Mucosa of descending colon (tissue), 3 donors: Measurements from ENCODE around the gene POLK. TPM values are rescaled to one million over a fixed set of nuclear protein-coding genes. Genes with fewer than 3 reads are reported as not detected.
"Not testable (repeated sequence)": the region's sequence is repeated elsewhere in the genome, so short reads cannot be mapped to it uniquely, and the experiment has no call there.

Experiments
- ATAC-seq: fragments of 200-7000 bp; cut with Tn5 transposase; one replicate; pipeline ENCODE4 v1.9.1; 2020; ENCODE audit warnings: mild to moderate bottlenecking, moderate library complexity
- DNase-seq, 3 donors: peaks; one replicate each; pipeline ENCODE4 v3.0.0-alpha.2; 2020
- H3K36me3 ChIP-seq: fragments of 200-600 bp; one replicate; pipeline ENCODE4 v1.8.0; 2021; ENCODE audit warnings: low read depth, mild to moderate bottlenecking
- H3K4me1 ChIP-seq: fragments of 200-600 bp; one replicate; pipeline ENCODE4 v1.8.0; 2021; ENCODE audit warnings: low read depth, mild to moderate bottlenecking
- H3K4me3 ChIP-seq: fragments of 200-600 bp; one replicate; pipeline ENCODE4 v1.8.0; 2021; ENCODE audit warnings: mild to moderate bottlenecking
- H3K9me3 ChIP-seq: fragments of 200-600 bp; one replicate; pipeline ENCODE4 v1.8.0; 2021; ENCODE audit warnings: mild to moderate bottlenecking
- intact Hi-C, 2 donors: fragments of 100-400 bp; cut with DNase I in 1 of 2; cut with micrococcal nuclease in 1 of 2; formaldehyde crosslinking; loops; one replicate each; pipeline versions ENCODE4 v1.11.0 to v1.11.1; 2022; cut with DNase I, micrococcal nuclease
- total RNA-seq, 3 donors: library from RNA; stranded (reverse); fragmentation: NEBNext Ultra II Directional in 2 of 3; extraction: Animal tissue kit (Norgen Biotek cat#: 25700) in 2 of 3; gene quantifications; one replicate each; pipeline versions ENCODE4 v1.2.1 to v1.2.4, GENCODE V29; 2021 to 2023
- TF ChIP-seq, protein P1 (sequence below): fragments of 200-600 bp; IDR thresholded peaks from one replicate; pipeline ENCODE4 v1.8.0; 2022; ENCODE audit warnings: antibody characterized with exemption, mild to moderate bottlenecking
- donor health status: DM: no; HTN: no; CAD: no; lungs with moderate emphysema.
- donor health status: DM: no; HTN: no; CAD: no.
- donor health status: DM: no; HTN: yes; CAD: no.

The POLK gene
- total RNA-seq, 3 donors from 2014 or later = 15.3 to 32.5 (median 17.6) TPM

DNA sequence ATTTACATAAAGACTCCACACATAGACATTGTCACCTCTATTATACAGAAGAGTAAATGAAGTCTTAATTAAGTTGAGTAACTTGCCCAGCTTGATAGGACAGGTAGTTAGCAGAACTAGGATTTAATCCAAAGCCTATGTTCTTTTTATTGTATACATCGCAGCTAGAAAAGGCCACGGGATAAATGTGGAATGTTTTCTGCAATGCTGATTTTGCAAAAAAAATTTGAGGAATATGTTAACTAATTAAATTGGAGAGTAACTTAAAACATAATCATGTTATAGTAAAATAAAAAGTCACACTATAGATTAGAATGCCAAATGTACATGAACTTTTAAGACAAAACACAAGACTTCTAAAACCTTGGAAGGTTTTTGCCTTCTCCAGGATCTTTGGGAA lies 41.1 kb downstream of the POLK start:
- intact Hi-C loops = no loop called here
- H3K4me3 ChIP-seq = no peak overlapping the region
- DNase-seq (no peak), ATAC-seq (no peak)
- TF ChIP-seq, protein P1, sequence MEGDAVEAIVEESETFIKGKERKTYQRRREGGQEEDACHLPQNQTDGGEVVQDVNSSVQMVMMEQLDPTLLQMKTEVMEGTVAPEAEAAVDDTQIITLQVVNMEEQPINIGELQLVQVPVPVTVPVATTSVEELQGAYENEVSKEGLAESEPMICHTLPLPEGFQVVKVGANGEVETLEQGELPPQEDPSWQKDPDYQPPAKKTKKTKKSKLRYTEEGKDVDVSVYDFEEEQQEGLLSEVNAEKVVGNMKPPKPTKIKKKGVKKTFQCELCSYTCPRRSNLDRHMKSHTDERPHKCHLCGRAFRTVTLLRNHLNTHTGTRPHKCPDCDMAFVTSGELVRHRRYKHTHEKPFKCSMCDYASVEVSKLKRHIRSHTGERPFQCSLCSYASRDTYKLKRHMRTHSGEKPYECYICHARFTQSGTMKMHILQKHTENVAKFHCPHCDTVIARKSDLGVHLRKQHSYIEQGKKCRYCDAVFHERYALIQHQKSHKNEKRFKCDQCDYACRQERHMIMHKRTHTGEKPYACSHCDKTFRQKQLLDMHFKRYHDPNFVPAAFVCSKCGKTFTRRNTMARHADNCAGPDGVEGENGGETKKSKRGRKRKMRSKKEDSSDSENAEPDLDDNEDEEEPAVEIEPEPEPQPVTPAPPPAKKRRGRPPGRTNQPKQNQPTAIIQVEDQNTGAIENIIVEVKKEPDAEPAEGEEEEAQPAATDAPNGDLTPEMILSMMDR = no peak
- H3K9me3 ChIP-seq = no peaks in the 10 kb centered on the region
- no peaks in the 10 kb centered on the region for H3K4me1 ChIP-seq
- H3K36me3 ChIP-seq = no peaks in the 10 kb centered on the region

DNA sequence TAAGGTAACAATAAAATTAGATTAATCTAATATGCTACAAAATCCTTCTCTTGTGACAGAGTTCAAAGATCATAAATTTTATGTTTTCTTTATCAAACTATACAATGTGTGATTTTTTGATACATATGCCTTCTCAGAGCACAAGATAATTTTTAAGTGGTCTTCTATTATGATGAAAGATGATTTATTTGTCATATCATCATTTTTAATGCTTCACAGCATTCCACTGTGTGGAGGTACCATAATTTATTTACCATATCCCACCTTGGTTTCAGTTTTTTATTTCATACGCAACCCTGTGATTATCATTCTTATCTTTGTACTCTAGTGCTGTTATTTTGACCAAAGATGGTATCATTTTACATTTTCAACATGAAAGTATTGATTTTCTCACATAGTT lies 41.7 kb downstream of the POLK start:
- TF ChIP-seq, protein P1 = no peak

DNA sequence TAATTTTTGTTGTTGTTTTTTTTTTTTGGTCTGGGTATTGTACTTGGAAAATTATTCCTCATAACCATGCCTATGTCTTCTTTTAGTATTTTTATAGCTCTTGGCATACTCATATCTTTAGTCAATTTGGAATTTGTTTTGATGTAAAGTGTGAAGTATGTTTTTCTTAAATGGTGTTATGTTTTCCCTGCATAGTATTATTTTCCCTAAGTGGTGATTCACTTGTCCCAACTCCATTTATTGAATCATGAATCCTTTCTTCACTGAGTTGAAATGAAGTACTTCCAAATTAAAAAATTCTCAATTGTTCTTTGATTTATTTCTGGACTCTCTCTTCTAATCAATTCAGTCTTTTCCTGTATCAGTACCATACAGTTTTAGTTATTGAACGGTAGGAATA lies 46.5 kb downstream of the POLK start:
- H3K36me3 ChIP-seq = no peaks in the 10 kb centered on the region
- TF ChIP-seq, protein P1 = no peak
- H3K4me3 ChIP-seq = no peak overlapping the region
- peaks cover 6% of the 10 kb centered on the region for H3K9me3 ChIP-seq
- ATAC-seq = no peak
- no peaks in the 10 kb centered on the region for H3K4me1 ChIP-seq
- DNase-seq = no peak
- intact Hi-C loops = no loop called here

More for the DNA sequence above, 41.7 kb downstream of the POLK start:
- DNase-seq = no peak
- no peak overlapping the region for H3K4me3 ChIP-seq
- ATAC-seq = no peak
- intact Hi-C loops = no loop called here
- H3K4me1 ChIP-seq = no peaks in the 10 kb centered on the region
- H3K36me3 ChIP-seq = no peaks in the 10 kb centered on the region
- no peaks in the 10 kb centered on the region for H3K9me3 ChIP-seq

GRCh38 chr5:75558981-75559632 lies 47.4 kb downstream of the POLK start:
- DNase-seq = no peak
- intact Hi-C loops = no loop called here
- no peak for ATAC-seq
- H3K4me3 ChIP-seq = no peak overlapping the region
- TF ChIP-seq, protein P1 = no peak
- no peaks in the 10 kb centered on the region for H3K36me3 ChIP-seq
- no peaks in the 10 kb centered on the region for H3K4me1 ChIP-seq
- H3K9me3 ChIP-seq = peaks cover 10% of the 10 kb centered on the region

GRCh38 chr5:75560655-75561054 lies 49.0 kb downstream of the POLK start:
- H3K4me1 ChIP-seq, H3K9me3 ChIP-seq, ATAC-seq, DNase-seq, H3K4me3 ChIP-seq, H3K36me3 ChIP-seq, intact Hi-C loops: not testable (repeated sequence)

- H3K9me3 ChIP-seq, DNase-seq, H3K4me3 ChIP-seq, ATAC-seq, H3K4me1 ChIP-seq, H3K36me3 ChIP-seq, intact Hi-C loops: not testable (repeated sequence)
Observed at GRCh38 chr5:75565991-75566709, 54.5 kb downstream of the POLK start.
